ENCODE measurements around the gene WNT1.

GRCh38 chr12:48947727-48948126 lies 30.4 kb upstream of the WNT1 start:
- TF ChIP-seq CTCF (IDR thresholded peaks at IDR 0.05; ENCODE audit: low read length) (no peak), EZH2 (IDR thresholded peaks at IDR 0.05; ENCODE audit: borderline replicate concordance, low read length) (no peak)
